Activated T-cell treated with anti-CD3 and anti-CD28 coated beads, Interleukin-2, amount 50 U/mL, for 24 hours (primary cell): ENCODE measurements around the gene MOBP.
"Not testable (repeated sequence)": the region's sequence is repeated elsewhere in the genome, so short reads cannot be mapped to it uniquely, and the experiment has no call there.

ENCODE experiments used
- DNase-seq: peaks from one replicate; pipeline ENCODE4 v3.0.0-alpha.2; 2020
- H3K27ac Mint-ChIP-seq: 2 replicates; pipeline ENCODE4 v1.8.0; 2020; ENCODE audit warnings: mild to moderate bottlenecking, mixed read lengths
- H3K27me3 Mint-ChIP-seq: 2 replicates; pipeline ENCODE4 v1.8.0; 2020; ENCODE audit warnings: mixed read lengths
- H3K36me3 Mint-ChIP-seq: 2 replicates; pipeline ENCODE4 v1.8.0; 2020; ENCODE audit warnings: low read depth, mixed read lengths
- H3K4me1 Mint-ChIP-seq: 2 replicates; pipeline ENCODE4 v1.8.0; 2020; ENCODE audit warnings: low read depth, mixed read lengths
- H3K4me3 Mint-ChIP-seq: 2 replicates; pipeline ENCODE4 v1.8.0; 2020; ENCODE audit warnings: mild to moderate bottlenecking, moderate library complexity, mixed read lengths
- H3K9me3 Mint-ChIP-seq: 2 replicates; pipeline ENCODE4 v1.8.0; 2020; ENCODE audit warnings: mixed read lengths

The MOBP gene

DNA sequence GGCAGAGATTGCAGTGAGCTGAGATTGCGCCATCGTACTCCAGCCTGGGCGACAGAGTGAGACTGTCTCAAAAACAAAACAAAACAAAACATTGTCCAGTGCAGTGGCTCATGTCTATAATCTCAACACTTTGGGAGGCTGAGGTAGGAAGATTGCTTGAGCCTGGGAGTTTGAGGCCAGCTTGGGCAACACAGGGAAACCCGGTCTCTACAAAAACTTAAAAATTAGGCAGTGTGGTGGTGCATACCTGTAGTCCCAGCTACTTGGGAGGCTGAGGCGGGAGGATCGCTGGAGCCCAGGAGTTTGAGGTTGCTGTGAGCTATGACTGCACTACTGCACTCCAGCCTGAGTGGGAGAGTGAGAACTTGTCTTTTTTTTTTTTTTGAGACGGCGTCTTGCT, 27.2 kb upstream of the MOBP start:
- no peaks in the 10 kb centered on the region for H3K36me3 Mint-ChIP-seq
- H3K4me1 Mint-ChIP-seq = no peaks in the 10 kb centered on the region
- H3K4me3 Mint-ChIP-seq = no peak overlapping the region
- H3K27me3 Mint-ChIP-seq = no peaks in the 10 kb centered on the region
- no peaks in the 10 kb centered on the region for H3K9me3 Mint-ChIP-seq
- no peak for DNase-seq
- H3K27ac Mint-ChIP-seq = no peak overlapping the region

DNA sequence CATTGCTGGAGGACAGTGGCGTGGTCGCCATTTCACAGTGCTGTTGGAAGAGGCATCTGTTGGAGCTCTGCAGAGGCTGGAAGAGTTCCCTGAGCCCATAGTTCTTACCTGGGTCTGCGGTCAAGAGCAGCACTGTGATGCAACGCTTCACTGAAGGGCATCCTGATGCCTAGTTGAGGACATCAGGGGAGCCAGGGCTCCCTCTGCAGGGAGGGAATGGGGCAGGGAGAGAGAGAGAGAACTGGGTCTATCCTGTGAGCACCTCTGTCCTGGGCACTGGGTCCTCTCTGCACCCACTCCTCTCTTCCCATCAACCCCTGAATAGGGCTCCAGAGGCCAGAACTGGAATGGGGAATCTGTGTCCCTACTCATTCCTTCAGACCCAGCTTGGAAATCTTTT, 23.9 kb upstream of the MOBP start:
- Mint-ChIP-seq H3K9me3 (no peaks in the 10 kb centered on the region), H3K27ac (no peak overlapping the region), H3K4me1 (peaks cover 1% of the 10 kb centered on the region), H3K36me3 (no peaks in the 10 kb centered on the region), H3K27me3 (no peaks in the 10 kb centered on the region), H3K4me3 (no peak overlapping the region)
- DNase-seq = no peak

DNA sequence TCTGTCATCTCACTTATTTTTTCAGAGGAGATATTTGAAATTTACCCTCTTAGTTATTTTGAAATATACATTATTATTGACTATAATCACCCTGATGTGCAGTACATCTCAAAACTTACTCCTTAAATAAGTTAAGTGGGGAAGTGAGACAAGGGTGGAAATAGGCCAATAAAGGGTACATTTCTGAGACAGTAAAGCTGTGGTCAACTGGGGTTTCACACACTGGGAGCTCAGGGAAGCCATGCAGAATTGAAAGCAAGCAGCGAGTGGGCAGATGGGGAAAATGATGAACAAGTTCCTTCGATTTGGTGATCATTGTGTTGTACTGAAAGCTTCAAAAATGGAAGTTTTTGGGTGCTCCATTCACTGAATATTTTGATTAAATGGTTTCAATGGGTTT, 21.6 kb upstream of the MOBP start:
- Mint-ChIP-seq H3K27me3 (no peaks in the 10 kb centered on the region), H3K27ac (no peak overlapping the region), H3K4me3 (no peak overlapping the region), H3K9me3 (no peaks in the 10 kb centered on the region), H3K36me3 (no peaks in the 10 kb centered on the region), H3K4me1 (peaks cover 1% of the 10 kb centered on the region)
- no peak for DNase-seq

DNA sequence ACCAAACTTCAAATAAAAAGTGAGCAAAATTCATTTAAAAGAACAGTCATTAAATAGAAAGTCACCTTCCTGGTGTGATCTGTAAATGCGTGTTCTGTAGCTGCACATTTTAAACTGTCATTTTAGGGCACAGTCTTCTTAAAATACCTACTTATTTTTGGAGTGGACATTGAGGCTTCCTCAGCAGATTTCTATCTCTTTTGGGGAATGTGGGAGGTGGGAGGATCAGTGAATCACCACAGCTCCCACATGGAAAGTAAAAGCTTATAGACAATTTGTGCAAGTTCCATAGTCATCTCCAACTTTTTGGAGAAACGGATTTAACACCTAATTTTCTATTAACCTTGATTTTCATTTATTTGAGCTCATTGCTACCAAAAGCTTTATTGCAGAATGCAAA, 21.0 kb upstream of the MOBP start:
- no peaks in the 10 kb centered on the region for H3K9me3 Mint-ChIP-seq
- H3K4me3 Mint-ChIP-seq = no peak overlapping the region
- peaks cover 1% of the 10 kb centered on the region for H3K4me1 Mint-ChIP-seq

DNA sequence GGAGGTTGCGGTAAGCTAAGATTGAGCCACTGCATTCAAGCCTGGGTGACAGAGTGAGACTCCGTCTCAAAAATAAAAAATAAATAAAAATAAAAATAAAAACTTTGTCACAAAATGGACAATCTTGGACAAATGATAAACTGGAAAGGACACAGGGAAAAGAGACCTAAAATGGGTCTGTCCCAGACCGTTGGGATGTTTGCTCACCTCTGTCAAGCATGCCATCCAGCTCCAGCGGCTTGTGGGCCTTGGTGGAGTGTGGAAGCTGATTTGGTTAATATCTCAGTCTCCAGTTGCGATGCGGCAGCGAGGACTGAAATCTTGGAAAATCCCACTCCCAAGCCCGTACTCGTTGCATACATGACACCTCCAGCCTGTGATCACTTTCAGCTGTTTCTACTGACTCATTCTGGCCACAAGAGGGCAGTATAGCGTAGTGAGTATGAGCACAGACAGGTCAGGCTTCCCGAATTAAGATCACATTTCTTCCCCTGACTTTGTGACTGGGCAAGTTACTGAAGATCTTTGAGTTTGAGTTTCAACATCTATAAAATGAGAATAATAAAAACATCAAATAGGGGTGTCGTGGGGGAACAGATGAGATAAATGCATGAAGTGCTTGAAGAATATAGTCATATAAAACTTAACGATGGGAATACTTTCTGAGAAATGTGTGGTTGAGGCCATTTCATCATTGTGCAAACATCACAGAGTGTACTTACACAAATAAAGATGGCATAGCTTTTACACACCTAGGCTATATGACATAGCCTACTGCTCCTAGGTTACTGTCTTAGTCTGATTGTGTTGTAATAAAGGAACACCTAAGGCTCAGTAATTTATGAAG, 19.6 kb upstream of the MOBP start:
- Mint-ChIP-seq H3K4me3 (no peak overlapping the region), H3K4me1 (peaks cover 1% of the 10 kb centered on the region), H3K36me3 (no peaks in the 10 kb centered on the region), H3K27ac (no peak overlapping the region), H3K27me3 (peaks cover under 1% of the 10 kb centered on the region), H3K9me3 (no peaks in the 10 kb centered on the region)
- DNase-seq = peak; percentile 42

More for the DNA sequence above, 21.0 kb upstream of the MOBP start:
- Mint-ChIP-seq H3K36me3 (no peaks in the 10 kb centered on the region), H3K27me3 (no peaks in the 10 kb centered on the region), H3K27ac (no peak overlapping the region)
- no peak for DNase-seq

GRCh38 chr3:39448506-39449233, 18.8 kb upstream of the MOBP start:
- peaks cover 1% of the 10 kb centered on the region for H3K4me1 Mint-ChIP-seq
- no peaks in the 10 kb centered on the region for H3K36me3 Mint-ChIP-seq
- H3K9me3 Mint-ChIP-seq = no peaks in the 10 kb centered on the region
- H3K4me3 Mint-ChIP-seq = no peak overlapping the region
- H3K27ac Mint-ChIP-seq = no peak overlapping the region
- H3K27me3 Mint-ChIP-seq = peaks cover 2% of the 10 kb centered on the region
- DNase-seq = no peak

- Mint-ChIP-seq H3K9me3 (no peaks in the 10 kb centered on the region), H3K4me1 (peaks cover 1% of the 10 kb centered on the region), H3K27ac (no peak overlapping the region), H3K4me3 (no peak overlapping the region), H3K36me3 (no peaks in the 10 kb centered on the region), H3K27me3 (peaks cover 9% of the 10 kb centered on the region)
- no peak for DNase-seq
Measured at GRCh38 chr3:39449796-39450195, 17.7 kb upstream of the MOBP start.

DNA sequence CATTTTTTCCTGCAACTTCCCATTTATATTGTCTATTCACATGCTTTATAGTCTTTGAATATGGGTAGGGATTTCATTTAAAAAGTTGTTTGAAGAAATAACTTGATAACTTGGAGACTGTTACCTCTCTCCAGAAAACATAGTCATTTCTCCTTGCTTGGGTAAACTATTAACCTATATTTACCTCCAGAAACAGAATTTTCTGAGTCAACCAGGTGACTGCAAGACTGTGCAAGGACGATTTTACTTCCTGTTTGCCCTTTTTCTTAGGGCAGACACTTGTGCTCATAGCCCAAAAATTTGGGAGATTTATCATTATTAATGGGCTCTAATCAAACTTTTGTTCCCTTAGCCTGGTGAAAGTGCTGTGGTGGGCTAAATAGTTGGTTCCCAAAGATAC, 14.3 kb upstream of the MOBP start:
- no peak overlapping the region for H3K27ac Mint-ChIP-seq

DNA sequence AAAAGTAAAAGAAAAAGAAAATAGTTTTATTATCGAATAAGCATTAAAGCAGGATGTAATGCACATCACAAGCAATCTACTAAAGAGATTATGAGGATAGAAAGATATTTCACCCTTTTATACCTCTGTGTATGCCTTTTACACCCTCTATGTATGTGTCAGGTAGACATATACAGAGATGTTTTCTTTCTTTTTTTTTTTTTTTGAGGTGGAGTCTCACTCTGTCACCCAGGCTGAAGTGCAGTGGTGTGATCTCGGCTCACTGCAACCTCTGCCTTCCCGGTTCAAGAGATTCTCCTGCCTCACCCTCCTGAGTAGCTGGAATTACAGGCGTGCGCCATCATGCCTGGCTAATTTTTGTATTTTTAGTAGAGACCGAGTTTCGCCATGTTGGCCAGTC, 13.6 kb upstream of the MOBP start:
- DNase-seq, H3K27ac Mint-ChIP-seq: not testable (repeated sequence)

More for the DNA sequence above, 14.3 kb upstream of the MOBP start:
- no peak overlapping the region for H3K4me3 Mint-ChIP-seq
- H3K27me3 Mint-ChIP-seq = peaks cover 18% of the 10 kb centered on the region
- H3K9me3 Mint-ChIP-seq = no peaks in the 10 kb centered on the region
- H3K4me1 Mint-ChIP-seq = no peaks in the 10 kb centered on the region
- no peaks in the 10 kb centered on the region for H3K36me3 Mint-ChIP-seq
- no peak for DNase-seq

DNA sequence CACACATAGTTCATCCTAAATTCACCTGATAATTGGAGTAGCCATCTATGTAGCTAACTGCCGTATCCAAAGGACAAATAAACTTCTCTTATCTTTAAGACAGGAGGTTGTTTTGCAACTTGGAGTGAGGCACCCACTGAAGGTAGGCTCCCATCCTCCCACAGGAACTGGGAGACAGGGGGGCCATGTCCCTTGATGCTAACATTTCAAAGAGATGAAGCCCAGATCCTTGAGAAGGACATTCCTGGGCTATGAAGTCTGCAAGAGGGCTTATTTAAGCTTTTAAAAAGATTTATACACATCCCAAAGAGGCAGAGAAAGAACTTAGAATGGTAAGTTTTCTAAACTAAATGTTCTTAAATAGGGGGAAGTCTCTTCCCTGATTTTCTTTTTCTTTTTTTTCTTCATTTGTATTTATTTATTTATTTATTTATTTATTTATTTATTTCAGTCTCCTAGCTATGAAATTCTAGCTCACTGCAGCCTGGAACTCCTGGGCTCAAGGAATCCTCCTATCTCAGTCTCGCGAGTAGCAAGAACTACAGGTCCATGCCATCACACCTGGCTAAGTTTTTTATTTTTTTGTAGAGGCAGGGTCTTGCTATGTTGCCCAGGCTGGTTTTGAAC, 12.8 kb upstream of the MOBP start:
- H3K27ac Mint-ChIP-seq = no peak overlapping the region
- no peak overlapping the region for H3K4me3 Mint-ChIP-seq
- H3K36me3 Mint-ChIP-seq = no peaks in the 10 kb centered on the region
- no peaks in the 10 kb centered on the region for H3K9me3 Mint-ChIP-seq
- H3K27me3 Mint-ChIP-seq = peaks cover 21% of the 10 kb centered on the region
- no peak for DNase-seq
- H3K4me1 Mint-ChIP-seq = no peaks in the 10 kb centered on the region

More for the DNA sequence above, 13.6 kb upstream of the MOBP start:
- H3K27me3 Mint-ChIP-seq = peaks cover 18% of the 10 kb centered on the region
- H3K4me3 Mint-ChIP-seq, H3K4me1 Mint-ChIP-seq, H3K9me3 Mint-ChIP-seq, H3K36me3 Mint-ChIP-seq: not testable (repeated sequence)

DNA sequence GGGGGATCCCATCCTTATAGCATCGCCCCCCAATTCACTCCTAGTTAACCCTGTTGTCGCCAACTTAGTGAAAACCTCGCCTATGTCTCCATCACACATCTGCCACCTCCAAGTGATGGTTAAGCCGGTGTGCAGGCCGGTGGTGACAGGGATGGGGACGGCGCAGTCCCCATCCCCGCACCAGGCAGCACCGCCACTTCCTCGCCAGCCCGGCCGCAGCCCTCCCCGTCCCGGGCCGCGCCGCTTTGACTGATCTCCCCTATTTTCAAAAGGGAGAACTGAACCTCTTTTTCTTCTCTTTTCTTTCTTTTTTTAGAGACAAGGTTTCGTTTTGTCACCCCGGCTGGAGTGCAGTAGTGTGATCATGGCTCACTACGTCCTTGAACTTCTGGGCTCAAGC, 11.3 kb upstream of the MOBP start:
- no peaks in the 10 kb centered on the region for H3K4me1 Mint-ChIP-seq
- no peaks in the 10 kb centered on the region for H3K36me3 Mint-ChIP-seq
- DNase-seq = no peak
- no peak overlapping the region for H3K4me3 Mint-ChIP-seq
- H3K27ac Mint-ChIP-seq = no peak overlapping the region
- H3K27me3 Mint-ChIP-seq = peaks cover 24% of the 10 kb centered on the region
- no peaks in the 10 kb centered on the region for H3K9me3 Mint-ChIP-seq

DNA sequence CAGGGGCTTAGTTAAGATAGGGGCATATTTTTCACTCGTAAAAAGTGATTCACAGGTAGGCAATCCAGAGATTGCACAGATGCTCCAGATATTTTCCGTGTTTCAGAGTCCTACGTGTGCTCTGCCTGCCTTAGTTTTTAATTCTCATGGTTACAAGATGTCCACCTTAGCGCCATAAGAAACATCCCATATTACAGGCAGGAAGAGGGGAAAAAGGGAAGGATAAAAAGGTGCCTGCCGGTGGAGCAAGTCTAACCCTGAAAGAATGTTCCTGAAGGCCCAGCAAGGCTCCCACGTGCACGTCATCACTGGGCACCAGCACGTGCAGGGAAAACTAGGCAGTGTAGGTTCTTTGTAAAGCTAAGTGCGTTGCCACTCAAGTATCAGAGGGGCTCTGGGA, 10.1 kb upstream of the MOBP start:
- peaks cover 24% of the 10 kb centered on the region for H3K27me3 Mint-ChIP-seq
- no peaks in the 10 kb centered on the region for H3K4me1 Mint-ChIP-seq
- no peak for DNase-seq
- H3K27ac Mint-ChIP-seq = no peak overlapping the region
- no peaks in the 10 kb centered on the region for H3K36me3 Mint-ChIP-seq
- H3K9me3 Mint-ChIP-seq = no peaks in the 10 kb centered on the region
- no peak overlapping the region for H3K4me3 Mint-ChIP-seq

GRCh38 chr3:39458579-39458978, 8.9 kb upstream of the MOBP start:
- H3K27me3 Mint-ChIP-seq = peaks cover 21% of the 10 kb centered on the region
- not testable (repeated sequence) for DNase-seq, H3K36me3 Mint-ChIP-seq, H3K4me1 Mint-ChIP-seq, H3K27ac Mint-ChIP-seq, H3K4me3 Mint-ChIP-seq, H3K9me3 Mint-ChIP-seq

- no peak overlapping the region for H3K4me3 Mint-ChIP-seq
- H3K36me3 Mint-ChIP-seq = no peaks in the 10 kb centered on the region
- H3K27me3 Mint-ChIP-seq = peaks cover 14% of the 10 kb centered on the region
- H3K27ac Mint-ChIP-seq = no peak overlapping the region
- no peaks in the 10 kb centered on the region for H3K4me1 Mint-ChIP-seq
- DNase-seq = no peak
- H3K9me3 Mint-ChIP-seq = no peaks in the 10 kb centered on the region
Measured at GRCh38 chr3:39460677-39461076, 6.8 kb upstream of the MOBP start.

DNA sequence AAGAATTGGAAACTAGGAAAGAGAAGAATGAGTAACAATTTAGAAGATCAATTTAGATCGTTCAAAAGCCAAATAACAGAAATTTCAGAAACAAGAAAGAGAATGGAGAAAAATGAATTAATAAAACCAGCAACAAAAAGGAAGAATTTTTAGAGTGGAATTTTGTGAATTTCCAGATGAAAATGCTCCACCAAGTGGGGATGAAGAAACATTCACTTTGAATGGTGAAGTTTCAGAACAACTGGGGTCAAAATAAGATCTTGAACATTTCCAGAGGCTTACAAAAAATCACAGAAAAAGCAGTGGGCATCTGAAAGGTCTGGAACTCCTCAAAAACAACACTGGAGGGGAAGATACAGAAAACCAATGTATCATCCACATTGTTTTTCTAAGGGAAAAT, 4.2 kb upstream of the MOBP start:
- H3K9me3 Mint-ChIP-seq = no peaks in the 10 kb centered on the region
- H3K4me1 Mint-ChIP-seq = no peaks in the 10 kb centered on the region
- no peaks in the 10 kb centered on the region for H3K36me3 Mint-ChIP-seq
- no peak overlapping the region for H3K4me3 Mint-ChIP-seq
- DNase-seq = no peak
- H3K27ac Mint-ChIP-seq = no peak overlapping the region
- H3K27me3 Mint-ChIP-seq = peaks cover 19% of the 10 kb centered on the region
